Activated CD8-positive, alpha-beta memory T cell treated with anti-CD3 and anti-CD28 coated beads for 4 hours (primary cell): Measurements from ENCODE around the gene CHN2.

Experiments used
- DNase-seq, 2 donors: peaks; one replicate each; pipeline ENCODE4 v3.0.0-alpha.2; 2020; ENCODE audit warnings: low read depth in 2 of 2

CHN2 gene

GRCh38 chr7:29194594-29195427 lies at the start of gene CHN2:
Gene CHN2 (plus strand): TSS chr7:29194775.
- peak; percentile 31 to 34 for DNase-seq

GRCh38 chr7:29145553-29146056 lies 49.0 kb upstream of the CHN2 start:
- DNase-seq: no peak

- DNase-seq: no peak
These were observed 48.4 kb upstream of the CHN2 start, which contains the start of gene CPVL for GRCh38 chr7:29146057-29146706. Gene CPVL (minus strand): TSS chr7:29146537. CDS start chr7:29121061, 25,476 bp downstream.

GRCh38 chr7:29146888-29147609 lies 47.5 kb upstream of the CHN2 start:
- DNase-seq: no peak

GRCh38 chr7:29147821-29148220 lies 46.8 kb upstream of the CHN2 start:
- DNase-seq: no peak

GRCh38 chr7:29149036-29149435 lies 45.5 kb upstream of the CHN2 start:
- DNase-seq: no peak

- DNase-seq: no peak
These were observed 43.7 kb upstream of the CHN2 start for GRCh38 chr7:29150856-29151255.

- DNase-seq: no peak
These were observed 40.5 kb upstream of the CHN2 start for GRCh38 chr7:29154076-29154475.

- no peak for DNase-seq
These were observed 37.6 kb upstream of the CHN2 start for GRCh38 chr7:29156907-29157452.

- DNase-seq: no peak
These were observed 35.7 kb upstream of the CHN2 start for GRCh38 chr7:29158795-29159423.

GRCh38 chr7:29160080-29160479 lies 34.5 kb upstream of the CHN2 start:
- DNase-seq: no peak

- DNase-seq: no peak
These were observed 33.3 kb upstream of the CHN2 start for GRCh38 chr7:29161231-29161630.

GRCh38 chr7:29162577-29162976 lies 32.0 kb upstream of the CHN2 start:
- DNase-seq: no peak

- DNase-seq: no peak
These were observed 30.7 kb upstream of the CHN2 start for GRCh38 chr7:29163854-29164253.

GRCh38 chr7:29167721-29168120 lies 26.9 kb upstream of the CHN2 start:
- DNase-seq: no peak

- no peak for DNase-seq
These were observed 23.8 kb upstream of the CHN2 start for GRCh38 chr7:29170781-29171180.

GRCh38 chr7:29173458-29173857 lies 21.1 kb upstream of the CHN2 start:
- no peak for DNase-seq

GRCh38 chr7:29177963-29178600 lies 16.5 kb upstream of the CHN2 start:
- DNase-seq: no peak

GRCh38 chr7:29179115-29179514 lies 15.5 kb upstream of the CHN2 start:
- no peak for DNase-seq

GRCh38 chr7:29184599-29184998 lies 10.0 kb upstream of the CHN2 start:
- DNase-seq: no peak

- DNase-seq: no peak
These were observed 9.0 kb upstream of the CHN2 start for GRCh38 chr7:29185613-29186012.
